Keratinocyte (primary cell): ENCODE measurements around the gene RAD18. TPM values are rescaled to one million over a fixed set of nuclear protein-coding genes. Genes with fewer than 3 reads are reported as not detected.

Source experiments
- DNase-seq: peaks from one replicate; pipeline ENCODE4 v3.0.0-alpha.2; 2011; ENCODE audit warnings: low read depth, missing footprints, low spot score
- FAIRE-seq: peaks from 2 replicates; lab custom pipeline; 2011; peaks lifted over from hg19 to GRCh38; lab: Jason Lieb, UNC
- H2AFZ ChIP-seq: 2 replicates; pipeline ENCODE4 v1.6.0; 2012; ENCODE audit warnings: low read length, control low read depth, inconsistent platforms; ENCODE audit not compliant: control insufficient read depth
- H3K27ac ChIP-seq: 2 replicates; pipeline ENCODE4 v1.5.1; 2011; ENCODE audit warnings: low read length; ENCODE audit not compliant: control insufficient read depth, insufficient read depth
- H3K27me3 ChIP-seq: 3 replicates; pipeline ENCODE4 v1.6.0; 2011; ENCODE audit warnings: low read length; ENCODE audit not compliant: control insufficient read depth, insufficient read depth; ENCODE audit errors: extremely low read depth
- H3K36me3 ChIP-seq, 2 experiments: 2 replicates in 1 of 2; 3 replicates in 1 of 2; pipeline ENCODE4 v1.5.1; 2011; ENCODE audit warnings: low read length in 2 of 2, mild to moderate bottlenecking in 1 of 2; ENCODE audit not compliant: control insufficient read depth in 2 of 2, insufficient read depth in 2 of 2; ENCODE audit errors: extremely low read depth in 1 of 2
- H3K4me1 ChIP-seq: 3 replicates; pipeline ENCODE4 v1.5.1; 2011; ENCODE audit warnings: low read length; ENCODE audit not compliant: control insufficient read depth, insufficient read depth; ENCODE audit errors: extremely low read depth
- H3K4me2 ChIP-seq: 3 replicates; pipeline ENCODE4 v1.6.0; 2011; ENCODE audit warnings: low read depth, low read length; ENCODE audit not compliant: control insufficient read depth, insufficient read depth; ENCODE audit errors: extremely low read depth
- H3K4me3 ChIP-seq, 3 experiments: fragments of 200-600 bp in 1 of 3; sonication (generic) in 1 of 3; 2 replicates in 2 of 3; 3 replicates in 1 of 3; pipeline ENCODE4 v1.5.1; 2011 to 2016; ENCODE audit warnings: low read length in 3 of 3, mild to moderate bottlenecking in 3 of 3, control low read depth in 2 of 3, inconsistent platforms in 1 of 3, low read depth in 1 of 3, mixed read lengths in 1 of 3, mixed run types in 1 of 3, moderate library complexity in 1 of 3; ENCODE audit not compliant: control insufficient read depth in 2 of 3, insufficient read depth in 2 of 3; ENCODE audit errors: extremely low read depth in 1 of 3
- H3K79me2 ChIP-seq: 2 replicates; pipeline ENCODE4 v1.6.0; 2012; ENCODE audit warnings: low read length; ENCODE audit not compliant: control insufficient read depth, insufficient read depth
- H3K9ac ChIP-seq: 3 replicates; pipeline ENCODE4 v1.6.0; 2011; ENCODE audit warnings: low read length; ENCODE audit not compliant: control insufficient read depth, insufficient read depth; ENCODE audit errors: extremely low read depth
- H3K9me1 ChIP-seq: 3 replicates; pipeline ENCODE4 v1.6.0; 2011; ENCODE audit warnings: low read length; ENCODE audit not compliant: control insufficient read depth, insufficient read depth; ENCODE audit errors: extremely low read depth
- H3K9me3 ChIP-seq: 2 replicates; pipeline ENCODE4 v1.5.1; 2012; ENCODE audit warnings: low read depth, low read length; ENCODE audit not compliant: control insufficient read depth
- H4K20me1 ChIP-seq: 3 replicates; pipeline ENCODE4 v1.6.0; 2011; ENCODE audit warnings: low read length; ENCODE audit not compliant: control insufficient read depth, insufficient read depth; ENCODE audit errors: extremely low read depth
- EZH2 ChIP-seq: IDR thresholded peaks from one replicate; pipeline ENCODE4 v1.6.1; 2012; ENCODE audit warnings: inconsistent platforms, mild to moderate bottlenecking, low read length, moderate library complexity
- dilution Hi-C: fragments of 300-500 bp; cut with MboI; formaldehyde crosslinking; loops from one replicate; pipeline ENCODE4 v1.7.0; 2020; ENCODE audit warnings: low sequenced_read_pairs; ENCODE audit not compliant: extremely low pct_ligation_motif_present
- polyA plus RNA-seq, 5 experiments: library from polyadenylated mRNA; depleted of rRNA in 3 of 5; stranded (reverse) in 3 of 5; stranded (forward) in 1 of 5; unstranded in 1 of 5; fragments of >200 nt; gene quantifications; 1 replicate in 1 of 5; 2 replicates in 3 of 5; 3 replicates in 1 of 5; pipeline versions ENCODE4 v1.2.1 to v1.2.3, GENCODE V29; 2011 to 2012; ENCODE audit warnings: missing spikeins in 2 of 5, low read depth in 1 of 5, low replicate concordance in 1 of 5
- TF ChIP-seq, protein P1 (sequence below), 3 experiments: IDR thresholded peaks in 1 of 3; conservative IDR thresholded peaks in 1 of 3; optimal IDR thresholded peaks in 1 of 3; 2 replicates in 2 of 3; 3 replicates in 1 of 3; pipeline versions ENCODE3 to v1.5.1; 2011; ENCODE audit warnings: low read length in 3 of 3, mild to moderate bottlenecking in 3 of 3, moderate library complexity in 2 of 3, control low read depth in 1 of 3, inconsistent platforms in 1 of 3; ENCODE audit not compliant: insufficient read depth in 2 of 3; ENCODE audit errors: extremely low read depth in 1 of 3

RAD18 gene
- polyA plus RNA-seq, 1 donor (not counting 4 experiments of a cell fraction or from before 2014, with no cell fraction given) = 16.0 TPM

DNA sequence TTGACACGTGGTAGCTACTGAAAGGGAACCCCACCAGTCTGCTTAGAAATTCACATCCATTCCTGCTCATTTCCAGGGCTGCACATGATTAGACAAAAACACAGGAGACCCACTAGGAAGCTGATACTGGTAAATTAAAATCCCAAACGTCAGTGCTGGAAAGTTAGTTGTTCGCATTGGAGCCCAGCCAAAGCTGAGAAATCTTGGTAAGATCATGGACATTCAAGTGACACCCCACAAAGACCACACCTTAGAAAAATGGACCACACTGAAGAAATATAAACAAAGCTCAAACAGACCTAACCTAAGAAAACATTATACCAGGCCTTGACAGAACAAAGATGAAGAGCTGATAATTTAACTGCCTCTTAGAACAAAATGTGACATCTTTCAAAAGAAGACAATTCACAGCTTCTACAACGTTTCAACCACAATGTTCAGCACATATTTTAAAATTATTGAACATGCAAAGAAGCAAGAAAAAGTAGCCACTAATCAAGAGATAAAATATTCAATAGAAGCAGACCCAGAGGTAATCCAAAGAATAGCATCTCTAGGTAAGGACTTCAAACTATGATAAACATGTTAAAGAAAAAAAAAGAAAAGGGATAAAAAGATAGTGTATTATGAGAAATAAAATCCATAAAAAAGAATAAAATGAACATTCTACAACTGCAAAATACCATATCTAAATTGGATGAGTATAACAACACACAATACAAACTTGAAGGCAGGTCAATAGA lies 20.4 kb downstream of the RAD18 start:
- Histone ChIP-seq H3K4me2 (no peak overlapping the region), H3K9me1 (no peaks in the 10 kb centered on the region), H3K4me1 (peaks cover 5% of the 10 kb centered on the region), H3K27me3 (no peaks in the 10 kb centered on the region), H2AFZ (no peak overlapping the region), H3K27ac (no peak overlapping the region), H3K4me3 (no peak overlapping the region), H3K9me3 (no peaks in the 10 kb centered on the region), H4K20me1 (no peaks in the 10 kb centered on the region), H3K79me2 (no peaks in the 10 kb centered on the region), H3K9ac (no peak overlapping the region), H3K36me3 (peaks cover 1 to 15% of the 10 kb centered on the region in 2 experiments)
- TF ChIP-seq, protein P1, sequence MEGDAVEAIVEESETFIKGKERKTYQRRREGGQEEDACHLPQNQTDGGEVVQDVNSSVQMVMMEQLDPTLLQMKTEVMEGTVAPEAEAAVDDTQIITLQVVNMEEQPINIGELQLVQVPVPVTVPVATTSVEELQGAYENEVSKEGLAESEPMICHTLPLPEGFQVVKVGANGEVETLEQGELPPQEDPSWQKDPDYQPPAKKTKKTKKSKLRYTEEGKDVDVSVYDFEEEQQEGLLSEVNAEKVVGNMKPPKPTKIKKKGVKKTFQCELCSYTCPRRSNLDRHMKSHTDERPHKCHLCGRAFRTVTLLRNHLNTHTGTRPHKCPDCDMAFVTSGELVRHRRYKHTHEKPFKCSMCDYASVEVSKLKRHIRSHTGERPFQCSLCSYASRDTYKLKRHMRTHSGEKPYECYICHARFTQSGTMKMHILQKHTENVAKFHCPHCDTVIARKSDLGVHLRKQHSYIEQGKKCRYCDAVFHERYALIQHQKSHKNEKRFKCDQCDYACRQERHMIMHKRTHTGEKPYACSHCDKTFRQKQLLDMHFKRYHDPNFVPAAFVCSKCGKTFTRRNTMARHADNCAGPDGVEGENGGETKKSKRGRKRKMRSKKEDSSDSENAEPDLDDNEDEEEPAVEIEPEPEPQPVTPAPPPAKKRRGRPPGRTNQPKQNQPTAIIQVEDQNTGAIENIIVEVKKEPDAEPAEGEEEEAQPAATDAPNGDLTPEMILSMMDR (optimal IDR thresholded peaks at IDR 0.05 in 1 of 3, IDR thresholded peaks at IDR 0.05 in 1 of 3, conservative IDR thresholded peaks at IDR 0.05 in 1 of 3; ENCODE audit: extremely low read depth in 1 of 3, insufficient read depth in 2 of 3, low read length in 3 of 3) = no peak
- TF ChIP-seq EZH2 = no peak
- FAIRE-seq (no peak), DNase-seq (no peak)
- dilution Hi-C loops = no loop called here

DNA sequence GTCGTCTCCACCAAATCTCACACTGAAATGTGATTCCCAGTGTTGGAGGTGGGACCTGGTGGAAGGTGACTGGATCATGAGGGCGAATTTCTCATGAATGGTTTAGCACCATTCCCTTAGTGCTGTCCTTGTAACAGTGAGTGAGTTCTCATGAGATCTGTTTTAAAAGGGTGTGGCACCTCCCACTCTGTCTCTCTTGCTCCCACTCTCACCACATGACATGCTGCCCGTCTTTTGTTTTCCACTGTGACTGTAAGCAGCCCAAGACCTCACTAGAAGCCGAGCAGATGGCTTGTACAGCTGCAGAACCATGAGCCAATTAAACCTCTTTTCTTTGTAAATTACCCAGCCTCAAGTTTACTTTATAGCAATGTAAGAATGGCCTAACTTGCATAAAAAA lies 21.2 kb downstream of the RAD18 start:
- Histone ChIP-seq H3K9ac (no peak overlapping the region), H3K9me1 (no peaks in the 10 kb centered on the region), H3K9me3 (no peaks in the 10 kb centered on the region), H3K27me3 (no peaks in the 10 kb centered on the region), H3K36me3 (peaks cover 1 to 15% of the 10 kb centered on the region in 2 experiments), H3K4me2 (no peak overlapping the region), H3K27ac (no peak overlapping the region), H4K20me1 (no peaks in the 10 kb centered on the region), H3K79me2 (no peaks in the 10 kb centered on the region), H2AFZ (no peak overlapping the region), H3K4me1 (peaks cover 13% of the 10 kb centered on the region), H3K4me3 (no peak overlapping the region)
- FAIRE-seq (no peak), DNase-seq (no peak)
- no peak for TF ChIP-seq EZH2
- TF ChIP-seq, protein P1 (optimal IDR thresholded peaks at IDR 0.05 in 1 of 3, IDR thresholded peaks at IDR 0.05 in 1 of 3, conservative IDR thresholded peaks at IDR 0.05 in 1 of 3; ENCODE audit: extremely low read depth in 1 of 3, insufficient read depth in 2 of 3, low read length in 3 of 3) = no peak
- dilution Hi-C loops = no loop called here
